Islet of Langerhans (tissue), 1 donor: ENCODE results near the gene OR4D10.

Experiments
- FAIRE-seq: peaks from one replicate; lab custom pipeline; 2011; peaks lifted over from hg19 to GRCh38; lab: Jason Lieb, UNC

The OR4D10 gene

DNA sequence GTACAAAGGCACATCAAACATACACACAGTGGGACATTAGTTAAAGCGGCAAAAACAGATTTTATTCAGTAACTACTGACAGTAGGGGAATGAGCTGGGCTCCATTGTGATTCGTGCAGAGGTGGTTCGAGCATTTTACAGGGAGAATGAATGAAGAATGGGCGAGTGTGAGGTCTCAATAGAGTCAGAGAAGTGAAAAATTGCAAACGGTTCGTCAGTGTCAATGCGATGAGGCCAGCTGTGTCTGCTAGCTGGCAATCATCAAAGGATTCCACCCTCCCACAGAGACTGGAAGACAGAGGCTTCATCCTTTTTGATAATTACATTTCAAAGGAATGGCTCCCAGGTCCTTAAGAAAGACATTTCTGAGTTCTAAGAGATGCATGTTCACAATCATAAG lies 55.6 kb downstream of the OR4D10 start:
- no peak for FAIRE-seq
